RCC 7860 (cell line): Measurements from ENCODE around the gene ROPN1.
"Not testable (repeated sequence)": the region's sequence is repeated elsewhere in the genome, so short reads cannot be mapped to it uniquely, and the experiment has no call there.

ENCODE experiments used
- DNase-seq: peaks from one replicate; pipeline ENCODE4 v3.0.0-alpha.2; 2015; ENCODE audit warnings: low spot score
- FAIRE-seq: peaks from 2 replicates; lab custom pipeline; 2012; peaks lifted over from hg19 to GRCh38; lab: Jason Lieb, UNC

ROPN1 gene

DNA sequence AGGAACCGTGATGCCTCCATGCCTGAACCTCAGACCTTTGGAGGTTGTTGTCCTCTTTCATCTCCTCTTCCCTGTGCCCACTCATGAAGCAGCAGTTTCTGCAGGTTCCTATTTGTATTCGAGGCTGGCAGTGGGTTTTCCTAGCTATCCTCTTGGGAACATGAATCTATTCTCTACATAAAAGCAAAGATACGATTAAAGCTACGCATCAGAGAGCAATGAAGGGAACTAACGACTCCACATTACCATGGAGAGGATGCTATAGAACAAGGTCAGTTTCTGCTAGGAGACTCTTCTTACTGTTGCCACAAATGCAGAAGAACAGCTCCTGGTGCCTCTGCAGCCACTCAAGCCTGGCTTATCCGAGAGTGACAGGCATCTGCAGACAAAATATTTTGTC lies 9.4 kb upstream of the ROPN1 start:
- DNase-seq, FAIRE-seq: not testable (repeated sequence)

DNA sequence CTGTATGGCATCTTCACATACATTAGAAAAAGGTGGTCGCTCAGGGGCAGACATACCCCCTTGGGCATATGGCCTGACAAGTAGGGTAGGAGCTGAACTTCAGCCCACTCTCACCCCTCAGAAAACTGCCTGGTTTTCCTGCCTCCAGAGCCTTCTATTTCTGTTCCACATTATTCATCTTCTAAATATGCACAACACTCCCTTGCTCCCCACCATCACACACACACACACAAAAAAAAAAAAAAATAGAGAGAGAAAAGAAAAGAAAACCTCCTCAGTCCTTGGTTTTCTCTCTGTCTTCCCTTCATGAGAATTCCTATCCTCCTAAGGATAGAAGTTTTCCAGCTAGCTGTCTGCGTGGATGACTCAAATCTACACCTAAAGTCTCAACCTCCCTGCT lies 5.6 kb upstream of the ROPN1 start:
- FAIRE-seq (no peak), DNase-seq (no peak)

DNA sequence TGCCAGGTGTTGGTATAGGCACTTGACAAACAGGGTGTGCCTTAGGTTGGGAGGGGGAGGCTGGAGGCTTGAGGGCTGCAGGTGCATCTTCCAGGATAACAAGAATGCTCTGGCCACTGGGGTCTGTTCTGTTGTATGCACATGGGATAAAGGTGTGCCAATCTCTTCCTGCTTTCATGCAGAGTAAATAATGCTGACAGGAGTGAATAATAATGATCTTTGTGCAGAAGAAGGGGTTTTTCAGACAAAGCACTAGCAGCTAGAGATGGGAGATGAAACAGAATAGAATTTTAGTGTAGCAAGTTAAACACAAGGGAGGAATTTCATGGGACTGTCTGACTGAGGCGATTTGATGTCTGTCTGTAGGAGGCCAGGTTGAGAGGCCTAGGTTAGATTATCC lies 1.9 kb upstream of the ROPN1 start:
- no peak for FAIRE-seq
- DNase-seq, result no peak

- FAIRE-seq (no peak), DNase-seq (no peak)
These were observed 5.5 kb downstream of the ROPN1 start for GRCh38 chr3:123986427-123986826.

GRCh38 chr3:123984957-123985356 lies 7.0 kb downstream of the ROPN1 start:
- DNase-seq, result no peak

GRCh38 chr3:123984350-123984749 lies 7.6 kb downstream of the ROPN1 start:
- DNase-seq (no peak), FAIRE-seq (no peak)

More at GRCh38 chr3:123984957-123985356, 7.0 kb downstream of the ROPN1 start:
- FAIRE-seq, result no peak

GRCh38 chr3:123981317-123981716 lies 10.6 kb downstream of the ROPN1 start:
- not testable (repeated sequence) for FAIRE-seq, DNase-seq

GRCh38 chr3:123980539-123980938 lies 11.4 kb downstream of the ROPN1 start:
- FAIRE-seq (no peak), DNase-seq (no peak)

DNA sequence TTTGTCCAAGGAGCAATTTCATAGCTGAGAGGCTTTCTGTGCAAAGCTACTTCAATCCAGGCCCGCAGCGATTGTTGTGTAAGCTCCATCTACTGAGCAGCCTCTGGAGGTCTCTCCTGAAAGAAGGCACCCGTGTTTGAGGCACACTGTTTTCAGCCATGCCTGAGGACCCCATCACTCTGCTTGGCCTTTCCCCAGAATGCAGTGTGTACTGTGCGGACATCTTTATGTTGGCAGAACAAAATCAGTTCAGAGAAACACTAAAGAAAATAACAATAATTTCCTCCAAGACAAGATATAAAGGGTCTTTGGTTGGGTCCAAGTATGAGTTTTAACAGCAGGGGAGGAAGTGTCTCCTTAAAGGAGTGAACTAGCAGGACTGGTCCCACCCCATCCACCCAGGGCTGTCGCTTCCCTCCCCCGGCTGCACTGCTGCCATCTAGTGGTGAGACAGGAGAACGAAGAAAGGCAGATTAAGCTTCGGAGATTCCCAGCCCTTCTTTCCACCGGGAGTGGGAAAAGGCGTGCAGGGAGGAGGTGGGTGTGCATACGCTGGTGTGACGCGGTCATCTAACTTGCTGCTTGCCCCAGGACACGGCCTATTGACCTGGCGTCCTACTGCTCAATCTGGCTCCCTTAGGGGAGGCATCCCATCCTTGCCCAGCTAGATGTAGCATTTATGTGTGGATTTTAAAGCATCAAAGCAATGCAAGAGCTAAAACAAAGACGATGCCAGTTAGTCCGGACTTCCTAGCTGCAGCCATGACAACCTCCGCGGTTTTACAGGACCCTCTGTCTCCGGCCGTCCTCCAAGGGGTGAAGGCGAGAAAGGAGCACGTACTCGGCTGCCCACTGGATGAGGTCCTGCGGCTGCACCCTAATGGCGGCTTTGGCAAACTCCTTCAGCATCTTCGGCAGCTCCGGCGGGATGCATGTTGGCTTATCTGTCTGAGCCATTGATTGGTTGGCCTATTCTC lies 12.1 kb downstream of the ROPN1 start:
- FAIRE-seq (peak; percentile 43), DNase-seq (peak; percentile 39)

- not testable (repeated sequence) for DNase-seq, FAIRE-seq
These were observed 15.0 kb downstream of the ROPN1 start for GRCh38 chr3:123976904-123977303.

DNA sequence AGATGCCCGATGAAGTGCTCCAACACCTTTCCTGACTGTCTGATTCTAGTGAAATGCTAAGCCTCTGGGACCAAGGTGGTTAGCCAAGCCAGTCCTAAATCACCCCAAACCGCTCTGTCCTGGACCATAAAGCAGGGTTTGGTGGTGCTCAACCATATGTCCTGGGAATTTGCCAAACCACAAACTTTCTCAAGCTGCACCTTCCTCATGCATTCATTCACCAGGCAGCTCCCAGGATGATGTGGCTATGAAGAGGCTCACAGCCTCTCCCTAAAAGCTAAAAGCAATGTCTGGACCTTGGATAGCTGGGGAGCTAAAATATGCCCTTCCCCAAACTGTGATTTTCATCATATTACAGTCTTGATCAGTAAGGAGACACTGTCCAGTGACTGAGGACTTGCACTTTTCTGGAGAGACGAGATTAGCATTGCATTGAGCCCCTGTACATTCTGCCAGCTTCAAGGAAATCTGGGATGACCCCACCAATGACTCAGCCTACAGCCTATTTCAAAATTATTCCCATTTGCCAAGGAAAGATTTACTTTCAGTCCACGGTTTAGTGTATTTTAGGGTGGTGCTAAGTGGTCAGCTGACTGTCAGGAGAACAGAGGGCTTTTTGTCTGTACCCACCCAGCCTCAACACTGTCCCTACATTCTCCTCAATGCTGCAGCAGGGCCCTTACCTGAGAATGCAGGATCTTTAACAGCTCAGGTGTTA lies 15.6 kb downstream of the ROPN1 start:
- not testable (repeated sequence) for FAIRE-seq

DNA sequence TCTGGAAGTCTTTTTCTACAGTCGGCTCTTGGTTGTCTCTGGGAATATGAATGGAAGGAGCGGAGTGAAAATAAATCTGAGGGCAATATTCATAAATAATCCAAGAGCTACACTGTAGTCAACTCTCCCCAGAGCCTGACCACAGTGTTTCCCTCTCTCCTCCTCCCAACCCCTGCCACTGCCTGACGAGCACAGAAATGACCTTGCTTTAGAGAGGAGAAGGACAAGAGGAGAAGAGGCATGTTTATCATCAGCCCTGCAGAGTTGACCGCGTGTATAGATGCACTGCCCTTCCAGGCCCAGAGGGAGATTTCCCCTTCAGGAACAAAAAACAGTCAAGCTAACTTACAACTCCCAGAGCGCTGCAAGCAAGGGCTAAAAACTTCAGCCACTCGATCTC lies 16.9 kb downstream of the ROPN1 start:
- not testable (repeated sequence) for FAIRE-seq

More for the DNA sequence above, 15.6 kb downstream of the ROPN1 start:
- DNase-seq, result not testable (repeated sequence)

DNA sequence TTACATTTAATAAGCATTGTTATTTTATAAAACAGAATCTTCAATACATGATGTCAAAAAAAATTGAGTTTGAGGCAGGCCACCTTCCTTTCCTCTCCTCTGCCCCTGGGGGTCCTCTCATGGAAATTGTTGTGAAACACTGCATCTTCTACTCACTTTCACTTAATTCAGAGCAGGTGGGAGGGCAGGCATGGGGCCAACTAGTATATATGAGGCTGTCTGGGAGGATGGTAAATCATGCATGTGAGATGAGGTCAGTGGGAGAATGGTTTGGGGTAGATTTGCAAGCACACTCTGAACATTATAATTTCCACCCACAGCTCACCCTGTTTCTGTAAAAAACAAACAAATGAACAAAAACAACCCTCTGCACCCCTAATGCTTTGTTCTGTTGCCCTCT lies 20.5 kb downstream of the ROPN1 start:
- DNase-seq (no peak), FAIRE-seq (no peak)

More for the DNA sequence above, 16.9 kb downstream of the ROPN1 start:
- DNase-seq, result not testable (repeated sequence)

DNA sequence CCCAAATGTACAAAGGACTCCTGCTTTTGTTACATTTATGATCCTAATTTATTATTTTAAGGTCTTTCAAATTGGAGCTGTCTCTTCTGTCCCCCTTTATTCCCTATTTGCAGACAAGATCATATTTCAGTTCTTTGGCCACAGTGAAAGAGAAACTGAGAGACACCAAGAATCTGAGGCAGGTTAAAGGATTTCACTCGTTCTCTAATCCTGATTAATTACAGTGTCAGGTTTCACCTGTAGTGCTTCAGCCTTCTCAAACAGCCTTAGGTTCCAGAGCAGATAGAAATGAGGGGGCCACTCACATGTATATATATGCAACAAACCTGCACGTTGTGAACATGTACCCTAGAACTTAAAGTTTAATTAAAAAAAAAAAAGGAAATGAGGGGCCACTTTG lies 24.7 kb downstream of the ROPN1 start:
- not testable (repeated sequence) for DNase-seq, FAIRE-seq

GRCh38 chr3:123966799-123967198 lies 25.1 kb downstream of the ROPN1 start:
- not testable (repeated sequence) for FAIRE-seq, DNase-seq

- not testable (repeated sequence) for DNase-seq, FAIRE-seq
These were observed 27.1 kb downstream of the ROPN1 start for GRCh38 chr3:123964793-123965192.

GRCh38 chr3:123961508-123961856 lies 30.4 kb downstream of the ROPN1 start:
- DNase-seq (no peak), FAIRE-seq (no peak)

GRCh38 chr3:123960781-123961507 lies 31.0 kb downstream of the ROPN1 start, which contains the start of gene CCDC14:
CCDC14 (minus strand) TSS chr3:123961229; CDS start chr3:123961173, 56 bp downstream.
- DNase-seq (peak; percentile 92), FAIRE-seq (peak; percentile 84)

- DNase-seq (no peak), FAIRE-seq (no peak)
These were observed 38.2 kb downstream of the ROPN1 start for GRCh38 chr3:123953735-123954134.

GRCh38 chr3:123952844-123953520 lies 38.9 kb downstream of the ROPN1 start:
- no peak for DNase-seq
- no peak for FAIRE-seq
